ENCODE measurements around the gene TNIP1.

The TNIP1 gene

GRCh38 chr5:151080613-151081430, at the start of gene TNIP1:
Gene TNIP1 (minus strand): TSS chr5:151081034. CDS start chr5:151065095, 15,939 bp downstream.
- peak; percentile 58 for DNase-seq

DNA sequence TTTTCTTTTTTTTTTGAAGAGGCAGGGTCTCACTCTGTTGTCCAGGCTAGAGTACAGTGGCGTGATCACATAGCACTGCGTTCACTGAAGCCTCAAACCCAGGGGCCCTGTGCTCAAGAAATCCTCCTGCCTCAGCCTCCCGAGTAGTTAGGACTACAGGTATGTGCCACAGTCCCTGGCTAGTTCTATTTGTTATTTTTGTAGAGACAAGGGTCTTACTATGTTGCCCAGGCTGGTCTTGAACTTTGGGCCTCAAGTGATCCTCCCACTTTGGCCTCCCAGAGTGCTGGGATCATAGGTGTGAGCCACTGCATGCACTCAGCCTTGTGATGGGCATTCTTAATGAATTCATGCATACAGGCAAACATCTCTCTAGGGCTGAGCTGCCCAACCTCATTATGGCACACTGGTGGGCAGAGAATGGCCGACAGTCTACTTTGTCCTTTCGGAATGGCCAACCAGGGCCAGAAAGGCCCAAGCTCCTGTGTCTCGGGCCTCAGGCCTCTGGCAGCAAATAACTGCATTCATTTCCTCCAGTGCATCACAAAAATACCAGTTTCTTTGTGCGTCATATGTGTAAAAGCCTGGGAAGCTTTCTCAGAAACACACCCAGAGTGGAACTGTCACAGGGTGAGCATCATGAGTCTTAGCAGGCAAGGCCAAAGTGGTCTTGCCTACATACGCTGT, 49.5 kb upstream of the TNIP1 start:
- DNase-seq: no peak

- no peak for DNase-seq
Measured at GRCh38 chr5:151128817-151129216, 48.0 kb upstream of the TNIP1 start.

GRCh38 chr5:151127926-151128325, 47.1 kb upstream of the TNIP1 start:
- no peak for DNase-seq

DNA sequence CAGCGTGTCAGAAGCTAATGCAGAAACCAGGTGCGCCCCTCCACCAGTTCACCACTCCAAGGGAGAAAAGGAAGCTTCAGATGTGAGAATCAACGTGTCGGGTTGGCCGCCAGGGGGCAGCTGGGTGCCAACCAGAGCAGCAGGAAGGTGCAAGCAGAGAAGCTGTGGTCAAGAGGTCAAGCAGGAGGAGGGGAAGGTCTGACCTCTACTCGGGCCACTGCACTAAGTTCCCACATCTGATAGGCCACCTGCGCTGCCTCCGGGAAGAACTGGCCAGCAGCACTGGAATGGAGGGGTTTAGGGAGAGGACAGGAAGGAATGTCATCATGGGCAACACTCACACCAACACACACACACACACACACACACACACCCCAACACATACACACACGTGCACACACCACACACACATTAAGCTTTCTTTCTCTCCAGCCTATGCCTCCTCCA, 45.4 kb upstream of the TNIP1 start:
- peak; percentile 5 for DNase-seq

DNA sequence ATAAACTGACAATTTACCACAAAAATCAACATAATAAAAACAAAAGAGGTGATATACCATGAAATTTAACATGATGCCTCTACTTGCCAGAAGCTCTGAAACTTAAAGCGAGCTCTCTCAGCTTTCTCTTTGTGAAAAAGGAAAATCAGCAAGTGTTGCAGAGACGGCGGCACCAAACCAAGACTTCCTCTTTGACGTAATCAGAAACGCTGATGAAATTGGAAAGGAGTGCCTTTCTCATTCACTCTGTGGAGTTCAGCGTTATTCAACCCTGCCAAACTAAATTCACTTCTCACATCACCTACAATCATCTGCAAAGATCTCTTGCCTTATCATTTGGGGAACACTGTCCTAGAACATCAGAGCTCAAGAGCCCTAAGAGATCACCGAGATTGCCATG, 44.6 kb upstream of the TNIP1 start:
- DNase-seq: no peak

GRCh38 chr5:151123897-151124751, 43.3 kb upstream of the TNIP1 start:
- DNase-seq: peak; percentile 57

- no peak for DNase-seq
Measured at GRCh38 chr5:151122828-151123227, 42.0 kb upstream of the TNIP1 start.

- no peak for DNase-seq
Measured at GRCh38 chr5:151121665-151122064, 40.8 kb upstream of the TNIP1 start.

- DNase-seq: no peak
Measured at GRCh38 chr5:151121095-151121494, 40.3 kb upstream of the TNIP1 start.

DNA sequence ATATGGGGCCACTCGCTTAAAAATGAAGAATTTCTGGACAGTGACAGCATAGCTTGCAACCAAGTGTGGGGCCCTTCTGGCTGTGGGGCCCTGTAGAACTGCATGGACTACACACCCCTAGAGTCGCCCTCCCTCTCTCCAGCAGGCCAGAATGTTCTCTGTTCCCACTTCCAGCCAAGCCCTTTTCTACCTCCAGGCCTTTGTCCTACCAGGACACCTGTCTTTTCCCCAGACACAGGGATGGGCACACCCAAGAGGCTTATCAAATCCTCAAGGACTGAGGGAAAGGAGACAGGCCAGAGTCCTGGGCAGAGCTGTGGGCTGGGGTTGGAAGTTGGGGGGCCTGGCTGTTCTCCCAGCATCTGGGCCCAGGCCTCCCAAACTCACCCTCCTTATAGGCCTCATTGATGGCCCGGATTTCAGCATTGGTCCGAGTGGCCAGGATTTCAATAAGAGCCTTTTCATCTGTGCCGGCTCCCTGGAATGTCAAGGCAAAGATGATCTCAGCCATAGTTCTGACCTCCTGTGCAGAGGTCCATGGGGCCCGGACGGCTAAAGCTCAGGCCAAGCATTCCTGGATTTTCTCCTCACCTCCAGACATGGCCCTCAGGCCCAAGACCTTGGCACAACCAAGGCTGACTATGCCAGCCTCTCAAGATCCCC, 38.2 kb upstream of the TNIP1 start:
- no peak for DNase-seq

GRCh38 chr5:151115272-151115905, 34.6 kb upstream of the TNIP1 start:
- peak; percentile 21 for DNase-seq

DNA sequence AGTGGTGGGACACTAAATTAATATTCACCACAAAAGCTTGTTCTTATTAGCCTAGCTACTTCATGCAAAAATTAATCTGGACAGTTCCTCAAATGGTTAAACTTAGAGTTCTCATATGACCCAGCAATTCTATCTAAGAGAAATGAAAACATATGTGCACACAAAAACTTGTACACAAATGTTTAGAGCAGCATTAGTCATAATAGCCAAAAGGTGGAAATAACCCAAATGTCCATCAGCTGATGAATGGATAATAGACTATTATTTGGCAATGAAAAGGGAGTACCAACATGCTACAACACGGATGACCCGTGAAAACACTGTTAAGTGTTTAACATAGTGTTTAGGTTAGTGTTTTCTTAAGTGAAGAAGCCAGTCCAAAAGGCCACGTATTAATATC, 32.8 kb upstream of the TNIP1 start:
- DNase-seq: no peak

DNA sequence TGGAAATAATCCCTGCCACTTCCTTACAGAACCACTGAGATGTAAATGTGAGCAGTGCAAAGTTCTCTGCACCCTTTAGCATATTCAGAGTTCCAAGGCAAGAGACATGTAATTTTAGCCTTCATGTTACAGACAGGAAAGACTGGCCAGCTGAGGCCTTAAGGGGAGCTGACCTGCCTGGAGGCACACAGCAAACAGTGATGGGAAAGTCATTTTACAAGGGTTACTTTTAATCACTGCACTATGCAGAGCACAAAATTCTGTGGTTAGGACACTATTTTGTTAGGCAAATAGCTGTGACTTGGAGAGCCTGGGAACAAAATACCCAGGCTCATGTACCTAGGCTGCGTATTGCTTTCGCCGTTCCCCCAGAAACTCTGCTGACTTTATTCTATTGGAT, 30.2 kb upstream of the TNIP1 start:
- DNase-seq: no peak

DNA sequence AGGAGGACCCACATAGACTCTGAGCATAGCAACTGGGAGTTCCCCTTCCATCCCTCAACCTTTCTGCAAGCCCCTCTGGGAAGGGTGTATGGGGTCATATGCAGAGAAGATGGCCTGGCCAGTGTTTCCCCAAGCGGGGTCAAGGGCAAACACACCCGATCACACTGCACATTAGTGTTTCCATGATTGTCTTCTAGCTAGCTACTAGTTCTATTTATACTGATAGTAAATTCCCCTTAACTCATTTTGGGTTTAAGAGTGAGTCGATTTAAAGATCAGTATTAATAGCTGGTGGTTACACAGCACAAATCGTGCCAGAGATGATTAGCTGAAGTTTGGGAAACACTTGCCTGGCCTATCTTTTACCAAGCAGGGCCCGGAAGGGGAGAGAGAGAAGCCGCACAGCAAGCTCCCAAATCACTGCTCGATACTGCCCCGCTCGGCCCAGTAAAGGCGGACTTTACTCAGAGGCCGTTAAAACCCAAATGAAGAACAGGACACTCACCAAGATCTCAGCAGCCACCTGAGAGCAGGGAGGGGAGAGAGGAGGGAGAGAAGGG, 29.4 kb upstream of the TNIP1 start:
- DNase-seq: no peak

DNA sequence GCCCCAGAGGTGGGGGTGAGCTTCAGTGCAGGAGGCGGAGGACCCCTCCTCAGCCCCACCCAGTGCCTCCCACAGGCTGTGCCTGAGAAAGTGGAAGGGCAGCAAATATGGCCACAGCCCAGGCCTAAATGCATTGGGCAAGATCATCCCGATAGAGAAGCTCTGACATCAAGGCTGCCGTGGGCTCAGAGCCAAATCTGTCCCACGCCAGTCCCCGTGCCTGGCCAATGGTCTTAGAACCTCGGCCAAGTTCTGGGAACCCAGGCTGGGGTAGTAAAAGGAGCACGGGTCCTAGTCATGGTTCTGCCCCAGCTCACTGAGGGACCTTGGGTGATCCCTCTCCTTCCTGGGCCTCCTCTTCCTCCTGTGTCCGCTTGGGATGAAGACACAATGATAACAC, 27.7 kb upstream of the TNIP1 start:
- DNase-seq: no peak

DNA sequence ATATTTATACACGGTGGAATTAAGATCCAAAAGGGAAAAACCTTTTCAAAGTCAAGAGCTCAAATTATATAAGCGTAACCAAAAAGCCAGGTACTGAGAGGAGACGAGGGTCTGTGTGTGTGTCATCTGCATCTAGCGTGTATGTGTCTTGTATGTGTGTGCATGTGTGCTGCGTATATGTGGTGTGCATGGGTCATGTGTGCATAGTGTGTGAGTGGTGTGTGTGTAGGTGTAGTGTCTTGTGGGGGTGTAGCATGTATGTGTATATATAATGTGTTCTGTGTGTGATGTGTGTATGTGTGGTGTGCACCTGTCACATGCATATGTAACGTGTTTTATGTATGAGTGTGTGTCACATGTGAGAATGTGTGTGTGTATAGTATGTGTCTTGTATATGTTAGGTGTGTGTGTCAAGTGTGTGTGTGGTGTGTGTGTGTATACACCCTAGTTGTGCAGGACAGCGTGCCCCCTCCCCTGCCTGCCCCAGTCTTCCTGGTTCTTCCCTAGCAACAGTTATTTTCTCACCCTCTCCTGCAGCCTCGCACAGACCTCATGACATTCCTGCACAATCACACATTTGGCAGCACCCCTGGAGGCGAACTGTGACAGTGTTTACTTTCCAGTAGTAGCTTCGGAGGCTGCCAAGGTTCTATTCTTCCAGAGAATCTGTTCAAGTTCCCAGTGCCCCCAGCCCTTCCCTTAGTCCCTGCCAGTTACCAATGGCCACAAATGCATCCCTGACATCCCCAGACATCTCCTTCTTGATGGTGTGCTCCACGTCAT, 27.1 kb upstream of the TNIP1 start:
- no peak for DNase-seq

- no peak for DNase-seq
Measured at GRCh38 chr5:151107084-151107483, 26.2 kb upstream of the TNIP1 start.

GRCh38 chr5:151106509-151106908, 25.7 kb upstream of the TNIP1 start:
- DNase-seq: no peak

DNA sequence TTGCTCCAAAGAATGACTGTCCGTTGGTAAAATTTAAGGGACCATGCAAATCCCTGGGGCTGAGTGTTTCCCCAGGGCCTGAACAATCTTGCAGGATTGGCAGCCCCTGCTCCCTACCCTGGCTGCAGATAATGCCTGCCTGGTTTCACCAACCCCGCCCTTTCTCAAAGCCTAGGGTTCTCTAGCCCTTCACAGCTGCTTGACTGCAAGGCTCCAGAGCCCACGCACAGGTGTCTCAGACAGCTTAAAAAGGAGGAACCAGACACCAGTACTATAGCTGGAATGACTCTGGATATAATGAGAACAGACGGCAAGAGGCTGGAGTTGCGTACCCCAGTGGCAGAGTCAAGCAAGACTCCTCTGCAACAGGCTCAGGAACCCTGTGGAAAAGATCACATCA, 25.2 kb upstream of the TNIP1 start:
- no peak for DNase-seq

DNA sequence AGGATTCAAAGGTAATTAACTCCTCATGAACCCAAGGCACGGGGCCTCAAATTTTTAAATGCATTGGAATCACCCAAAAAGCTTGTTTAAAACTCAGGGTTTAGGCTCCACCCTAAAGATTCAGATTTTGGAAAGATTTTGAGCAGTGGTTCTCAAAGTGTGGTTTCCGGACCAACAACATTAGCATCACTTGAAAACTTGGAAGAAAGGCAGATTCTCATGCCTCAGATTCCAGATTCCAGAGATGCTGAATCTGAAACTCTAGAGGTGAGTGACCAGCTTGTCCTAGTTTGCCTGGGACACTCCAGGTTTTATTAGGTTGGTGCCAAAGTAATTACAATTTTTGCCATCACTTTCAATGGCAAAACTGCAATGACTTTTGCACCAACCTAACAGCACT, 24.7 kb upstream of the TNIP1 start:
- no peak for DNase-seq
